Astrocyte of the spinal cord (primary cell): ENCODE data around the gene PGA3.
"Not testable (repeated sequence)": the region's sequence is repeated elsewhere in the genome, so short reads cannot be mapped to it uniquely, and the experiment has no call there.

Source experiments
- DNase-seq: peaks from one replicate; pipeline ENCODE4 v3.0.0; 2011; ENCODE audit warnings: low read depth, low spot score
- H3K4me3 ChIP-seq: 2 replicates; pipeline ENCODE4 v1.5.1; 2011; ENCODE audit warnings: low read depth, mild to moderate bottlenecking, low read length, moderate library complexity
- CTCF ChIP-seq: IDR thresholded peaks from 2 replicates; pipeline ENCODE4 v1.5.1; 2012; ENCODE audit warnings: low read depth, mild to moderate bottlenecking, low read length, inconsistent platforms
- in situ Hi-C: cut with HindIII; loops from 2 replicates; pipeline ENCODE4 v1.10.0; 2017; ENCODE audit warnings: low sequenced_read_pairs

Gene PGA3

GRCh38 chr11:61248071-61248470 is 44.8 kb downstream of the PGA3 start:
- DNase-seq, in situ Hi-C loops, H3K4me3 ChIP-seq: not testable (repeated sequence)

- H3K4me3 ChIP-seq, in situ Hi-C loops, DNase-seq: not testable (repeated sequence)
Measured at GRCh38 chr11:61249201-61249600, 45.9 kb downstream of the PGA3 start.

- DNase-seq, in situ Hi-C loops, H3K4me3 ChIP-seq: not testable (repeated sequence)
Measured at GRCh38 chr11:61250796-61251765, 47.8 kb downstream of the PGA3 start.

- DNase-seq, H3K4me3 ChIP-seq, in situ Hi-C loops: not testable (repeated sequence)
Measured at GRCh38 chr11:61252332-61252731, 49.0 kb downstream of the PGA3 start.

GRCh38 chr11:61254403-61255025 is 51.2 kb downstream of the PGA3 start:
- TF ChIP-seq CTCF = peak; percentile 95
- H3K4me3 ChIP-seq = no peak overlapping the region
- peak; percentile 36 for DNase-seq
- in situ Hi-C loops = no loop called here

GRCh38 chr11:61256710-61257482 is 53.6 kb downstream of the PGA3 start:
- in situ Hi-C loops = no loop called here
- no peak for TF ChIP-seq CTCF
- H3K4me3 ChIP-seq = no peak overlapping the region
- no peak for DNase-seq

- in situ Hi-C loops = no loop called here
- no peak overlapping the region for H3K4me3 ChIP-seq
- no peak for TF ChIP-seq CTCF
- DNase-seq = no peak
Measured at GRCh38 chr11:61258546-61258945, 55.2 kb downstream of the PGA3 start.

- in situ Hi-C loops = no loop called here
- H3K4me3 ChIP-seq = no peak overlapping the region
- no peak for TF ChIP-seq CTCF
- DNase-seq = no peak
Measured at GRCh38 chr11:61259363-61259762, 56.0 kb downstream of the PGA3 start.
